Neuronal stem cell (in vitro differentiated cells): ENCODE data around the gene USP36.
"Not testable (repeated sequence)": the region's sequence is repeated elsewhere in the genome, so short reads cannot be mapped to it uniquely, and the experiment has no call there.

Source experiments
- DNase-seq: peaks from one replicate; pipeline ENCODE4 v3.0.0-alpha.2; 2013; ENCODE audit warnings: low spot score
- H2AFZ ChIP-seq: one replicate; pipeline ENCODE4 v1.6.1; 2013; ENCODE audit warnings: mild to moderate bottlenecking, low read length, inconsistent platforms
- H2AK5ac ChIP-seq: 2 replicates; pipeline ENCODE4 v1.6.1; 2013; ENCODE audit warnings: low read depth, mild to moderate bottlenecking, inconsistent platforms, low read length, moderate library complexity, mixed read lengths
- H2BK120ac ChIP-seq: 2 replicates; pipeline ENCODE4 v1.6.1; 2013; ENCODE audit warnings: low read depth, mild to moderate bottlenecking, inconsistent platforms, low read length, moderate library complexity, mixed read lengths
- H2BK12ac ChIP-seq: one replicate; pipeline ENCODE4 v1.6.1; 2013; ENCODE audit warnings: low read length, inconsistent platforms
- H2BK15ac ChIP-seq: 2 replicates; pipeline ENCODE4 v1.6.1; 2013; ENCODE audit warnings: mild to moderate bottlenecking, low read length, inconsistent platforms, mixed read lengths
- H2BK5ac ChIP-seq: one replicate; pipeline ENCODE4 v1.6.1; 2013; ENCODE audit warnings: inconsistent platforms, mild to moderate bottlenecking, low read length, moderate library complexity
- H3K14ac ChIP-seq: one replicate; pipeline ENCODE4 v1.6.1; 2013; ENCODE audit warnings: low read length, inconsistent platforms
- H3K18ac ChIP-seq: 2 replicates; pipeline ENCODE4 v1.6.1; 2013; ENCODE audit warnings: low read length, inconsistent platforms
- H3K23ac ChIP-seq: 2 replicates; pipeline ENCODE4 v1.6.1; 2013; ENCODE audit warnings: low read depth, mild to moderate bottlenecking, mixed read lengths, low read length, inconsistent platforms; ENCODE audit not compliant: poor library complexity
- H3K27ac ChIP-seq: replicated peaks from 3 replicates; pipeline ENCODE4 v1.5.1; 2013; ENCODE audit warnings: low read length, inconsistent platforms
- H3K27me3 ChIP-seq, 3 experiments: 2 replicates each; pipeline ENCODE4 v1.6.1; 2013; ENCODE audit warnings: low read length in 3 of 3, mild to moderate bottlenecking in 2 of 3, inconsistent platforms in 1 of 3, low read depth in 1 of 3, mixed read lengths in 1 of 3, moderate library complexity in 1 of 3; ENCODE audit not compliant: control insufficient read depth in 3 of 3, insufficient read depth in 3 of 3
- H3K36me3 ChIP-seq, 2 donors: replicated peaks in 1 of 2; 2 replicates each; pipeline ENCODE4 v1.6.1; 2013; ENCODE audit warnings: low read length in 2 of 2; ENCODE audit not compliant: control insufficient read depth in 2 of 2, insufficient read depth in 2 of 2
- H3K4ac ChIP-seq: 2 replicates; pipeline ENCODE4 v1.6.1; 2013; ENCODE audit warnings: inconsistent platforms, mild to moderate bottlenecking, low read length, moderate library complexity
- H3K4me1 ChIP-seq, 2 donors: 1 replicate in 1 of 2; 2 replicates in 1 of 2; pipeline ENCODE4 v1.6.1; 2013; ENCODE audit warnings: low read length in 2 of 2, low read depth in 1 of 2; ENCODE audit not compliant: control insufficient read depth in 2 of 2, insufficient read depth in 1 of 2
- H3K4me2 ChIP-seq: one replicate; pipeline ENCODE4 v1.6.1; 2013; ENCODE audit warnings: mild to moderate bottlenecking, low read length, inconsistent platforms; ENCODE audit not compliant: insufficient read depth, poor library complexity, severe bottlenecking
- H3K4me3 ChIP-seq, 2 donors: 2 replicates each; pipeline ENCODE4 v1.5.1; 2013; ENCODE audit warnings: low read length in 2 of 2, mild to moderate bottlenecking in 2 of 2, inconsistent platforms in 1 of 2, moderate library complexity in 1 of 2
- H3K79me1 ChIP-seq: one replicate; pipeline ENCODE4 v1.6.1; 2013; ENCODE audit warnings: low read depth, mild to moderate bottlenecking, inconsistent platforms, low read length, moderate library complexity
- H3K9ac ChIP-seq: one replicate; pipeline ENCODE4 v1.6.1; 2013; ENCODE audit warnings: mild to moderate bottlenecking, low read depth, low read length, inconsistent platforms; ENCODE audit not compliant: poor library complexity
- H3K9me3 ChIP-seq, 2 donors: replicated peaks in 1 of 2; 2 replicates each; pipeline versions ENCODE3 to v1.6.1; 2013; ENCODE audit warnings: low read length in 2 of 2, mild to moderate bottlenecking in 2 of 2, inconsistent platforms in 1 of 2, low read depth in 1 of 2, mixed read lengths in 1 of 2, moderate library complexity in 1 of 2; ENCODE audit not compliant: control insufficient read depth in 2 of 2, insufficient read depth in 1 of 2
- H4K8ac ChIP-seq: one replicate; pipeline ENCODE4 v1.6.1; 2013; ENCODE audit warnings: low read depth, mild to moderate bottlenecking, inconsistent platforms, low read length, moderate library complexity
- H4K91ac ChIP-seq: one replicate; pipeline ENCODE4 v1.6.1; 2013; ENCODE audit warnings: low read length, low read depth, mild to moderate bottlenecking, inconsistent platforms; ENCODE audit not compliant: poor library complexity
- WGBS, 2 donors: extraction: QIAGEN DNeasy Blood & Tissue Kit; methylation state at CpG; one replicate each; pipeline ENCODE4 v1.1.7; 2013; ENCODE audit warnings: missing lambda C conversion rate in 2 of 2, mixed read lengths in 1 of 2; ENCODE audit not compliant: insufficient read length in 2 of 2, insufficient replicate concordance in 1 of 2; ENCODE audit errors: extremely low coverage in 2 of 2; 5-methylcytosine and 5-hydroxymethylcytosine counted together

USP36 gene

DNA sequence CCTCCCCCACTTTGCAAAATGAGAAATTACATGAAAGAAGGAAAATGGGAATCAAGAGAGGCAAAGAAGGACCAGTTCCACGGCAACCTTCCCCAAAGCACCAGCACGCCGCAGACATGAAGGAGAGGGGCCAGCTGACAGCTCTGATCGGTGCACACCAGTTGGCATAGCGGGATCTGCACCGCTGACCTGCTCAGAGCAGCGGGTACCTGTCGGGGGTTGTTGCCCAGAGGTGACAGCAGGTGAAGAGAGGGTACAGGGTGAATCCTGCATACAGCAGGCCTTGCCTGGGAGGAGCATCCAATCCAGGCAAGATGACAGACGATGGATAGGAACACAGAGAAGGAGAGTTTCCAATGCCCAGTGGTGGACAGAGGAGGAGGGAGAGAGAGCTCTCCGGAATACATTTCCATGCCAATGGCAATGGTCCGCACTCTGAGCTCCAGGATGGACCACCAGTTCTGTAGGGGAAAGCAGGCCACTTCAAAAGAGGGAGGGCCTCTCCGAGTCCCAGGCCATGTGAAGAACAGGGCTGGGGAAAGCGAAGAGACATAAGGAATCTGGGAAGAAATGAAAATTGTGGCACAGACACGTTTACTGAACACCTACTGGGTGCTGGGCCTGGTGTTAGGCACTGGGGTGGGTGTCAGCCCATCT is 38.4 kb upstream of the USP36 start:
- Histone ChIP-seq H3K9ac (no peak overlapping the region), H3K9me3 (peaks cover 0 to 2% of the 10 kb centered on the region in 2 donors), H3K4me2 (no peak overlapping the region), H3K18ac (peak overlapping the region; percentile 5), H2BK120ac (no peak overlapping the region), H3K4ac (no peak overlapping the region), H2AFZ (no peak overlapping the region), H3K36me3 (peaks cover 6 to 10% of the 10 kb centered on the region in 2 donors), H3K4me1 (peaks cover 16 to 32% of the 10 kb centered on the region in 2 donors), H3K79me1 (peaks cover 14% of the 10 kb centered on the region), H4K91ac (no peak overlapping the region), H2BK12ac (no peak overlapping the region), H3K27ac (no peak overlapping the region), H2BK15ac (no peak overlapping the region), H2AK5ac (no peak overlapping the region), H3K4me3 (no peak overlapping the region), H3K14ac (peak overlapping the region; percentile 9), H3K23ac (no peak overlapping the region), H2BK5ac (no peak overlapping the region), H3K27me3 (no peaks in the 10 kb centered on the region), H4K8ac (no peak overlapping the region)
- no CpG with 5 or more reads among the region's 14 CpGs for WGBS, 2 donors
- no peak for DNase-seq

GRCh38 chr17:78878261-78878660 is 37.6 kb upstream of the USP36 start:
- no peak overlapping the region for H2BK12ac ChIP-seq
- H3K79me1 ChIP-seq: peaks cover 14% of the 10 kb centered on the region
- H3K4me3 ChIP-seq: peak overlapping the region in 1 of 2 donors; percentile 2
- H4K8ac ChIP-seq: no peak overlapping the region
- peak overlapping the region; percentile 5 for H3K23ac ChIP-seq
- no peak for DNase-seq
- no peak overlapping the region for H3K4ac ChIP-seq
- no peak overlapping the region for H3K14ac ChIP-seq
- H2AFZ ChIP-seq: no peak overlapping the region
- no peak overlapping the region for H3K4me2 ChIP-seq
- H3K18ac ChIP-seq: no peak overlapping the region
- H3K9me3 ChIP-seq: peaks cover 0 to 2% of the 10 kb centered on the region in 2 donors
- no peak overlapping the region for H4K91ac ChIP-seq
- peak overlapping the region; percentile 12 for H2AK5ac ChIP-seq
- WGBS, 2 donors: no CpG with 5 or more reads among the region's 15 CpGs
- no peaks in the 10 kb centered on the region for H3K27me3 ChIP-seq
- no peak overlapping the region for H2BK120ac ChIP-seq
- H3K4me1 ChIP-seq: peaks cover 9 to 29% of the 10 kb centered on the region in 2 donors
- H2BK5ac ChIP-seq: no peak overlapping the region
- peak overlapping the region; percentile 2 for H3K9ac ChIP-seq
- no peak overlapping the region for H2BK15ac ChIP-seq
- H3K36me3 ChIP-seq: peaks cover 6 to 17% of the 10 kb centered on the region in 2 donors
- H3K27ac ChIP-seq: no peak overlapping the region

- not testable (repeated sequence) for H3K23ac ChIP-seq, DNase-seq, H2BK5ac ChIP-seq, H2BK12ac ChIP-seq, H4K91ac ChIP-seq, H3K27ac ChIP-seq, H2AFZ ChIP-seq, H3K9ac ChIP-seq, H2BK120ac ChIP-seq, H3K18ac ChIP-seq, H2AK5ac ChIP-seq, H4K8ac ChIP-seq, H3K4ac ChIP-seq, H2BK15ac ChIP-seq, H3K4me3 ChIP-seq, H3K4me2 ChIP-seq, H3K14ac ChIP-seq, H3K27me3 ChIP-seq, H3K9me3 ChIP-seq
- H3K4me1 ChIP-seq: peaks cover 0 to 18% of the 10 kb centered on the region in 2 donors
- peaks cover 10 to 29% of the 10 kb centered on the region in 2 donors for H3K36me3 ChIP-seq
- H3K79me1 ChIP-seq: peaks cover 14% of the 10 kb centered on the region
- WGBS, 2 donors: no CpG with 5 or more reads among the region's 8 CpGs
These were observed 36.4 kb upstream of the USP36 start for GRCh38 chr17:78876954-78877517.

GRCh38 chr17:78876094-78876597 is 35.5 kb upstream of the USP36 start:
- Histone ChIP-seq H3K36me3 (peaks cover 8 to 29% of the 10 kb centered on the region in 2 donors), H3K79me1 (peaks cover 8% of the 10 kb centered on the region), H3K27me3 (no peaks in the 10 kb centered on the region), H2BK5ac (no peak overlapping the region), H3K23ac (no peak overlapping the region), H3K14ac (no peak overlapping the region), H2AK5ac (peak overlapping the region; percentile 47), H3K4me2 (no peak overlapping the region), H3K4ac (no peak overlapping the region), H2BK15ac (no peak overlapping the region), H2AFZ (no peak overlapping the region), H3K9me3 (peaks cover 0 to 2% of the 10 kb centered on the region in 2 donors), H4K8ac (no peak overlapping the region), H3K4me3 (no peak overlapping the region), H2BK120ac (no peak overlapping the region), H3K18ac (no peak overlapping the region), H2BK12ac (no peak overlapping the region), H3K9ac (no peak overlapping the region), H3K4me1 (peaks cover 0 to 16% of the 10 kb centered on the region in 2 donors), H3K27ac (no peak overlapping the region), H4K91ac (no peak overlapping the region)
- no CpG with 5 or more reads among the region's 7 CpGs for WGBS, 2 donors
- no peak for DNase-seq
